HEK293 (cell line): ENCODE data around the gene PCNA.
A peak's percentile ranks its signal among the peaks of the same experiment; 100 is the strongest.

ENCODE experiments used
- CTCF ChIA-PET: fragments of 350-600 bp; formaldehyde crosslinking; extraction: SDS; loops from one replicate; lab custom pipeline; 2021; ENCODE audit warnings: antibody characterized with exemption; lab: Yijun Ruan, JAX
- POLR2A ChIA-PET: fragments of 300-600 bp; formaldehyde crosslinking; extraction: SDS; loops from one replicate; lab custom pipeline; 2020; ENCODE audit warnings: antibody characterized with exemption, inconsistent platforms; lab: Yijun Ruan, JAX
- H3K27ac ChIP-seq: fragments of 200-500 bp; sonication (Bioruptor generic); 2 replicates; pipeline ENCODE4 v1.5.1; 2014; ENCODE audit warnings: low read depth, low read length, control low read depth, inconsistent platforms; ENCODE audit errors: extremely low read depth
- H3K36me3 ChIP-seq, 2 experiments: fragments of 200-500 bp in 1 of 2; sonication (Bioruptor generic) in 1 of 2; 1 replicate in 1 of 2; 2 replicates in 1 of 2; pipeline ENCODE4 v1.5.1; 2014 to 2017; ENCODE audit warnings: inconsistent platforms in 2 of 2, low read length in 2 of 2; ENCODE audit not compliant: control insufficient read depth in 2 of 2, insufficient read depth in 1 of 2
- H3K4me1 ChIP-seq: fragments of 200-500 bp; sonication (Bioruptor generic); 2 replicates; pipeline ENCODE4 v1.5.1; 2014; ENCODE audit warnings: mild to moderate bottlenecking, low read length, inconsistent platforms; ENCODE audit not compliant: control insufficient read depth, insufficient read depth
- H3K4me3 ChIP-seq: 2 replicates; pipeline ENCODE4 v1.5.1; 2011; ENCODE audit warnings: low read depth, mild to moderate bottlenecking, control low read depth, low read length, moderate library complexity
- H3K9me3 ChIP-seq: fragments of 200-500 bp; sonication (Bioruptor generic); 2 replicates; pipeline ENCODE4 v1.5.1; 2014; ENCODE audit warnings: low read depth, low read length, inconsistent platforms; ENCODE audit not compliant: control insufficient read depth, insufficient read depth
- BCL11A ChIP-seq: fragments of 450-650 bp; formaldehyde crosslinking; IDR thresholded peaks from 2 replicates; pipeline ENCODE4 v1.5.1; 2016; ENCODE audit warnings: low read depth, missing biosample characterization, missing genetic modification characterization
- EGR2 ChIP-seq: fragments of 450-650 bp; formaldehyde crosslinking; IDR thresholded peaks from 2 replicates; pipeline ENCODE4 v1.5.1; 2016; ENCODE audit warnings: low read depth, missing biosample characterization, missing genetic modification characterization
- GLI2 ChIP-seq: fragments of 450-650 bp; formaldehyde crosslinking; IDR thresholded peaks from 2 replicates; pipeline ENCODE4; 2017; ENCODE audit warnings: missing biosample characterization, missing genetic modification characterization, low read depth, borderline replicate concordance
- GLI4 ChIP-seq: fragments of 450-650 bp; formaldehyde crosslinking; IDR thresholded peaks from 2 replicates; pipeline ENCODE4 v1.5.1; 2016; ENCODE audit warnings: missing biosample characterization, missing genetic modification characterization
- GLIS2 ChIP-seq: fragments of 450-650 bp; formaldehyde crosslinking; IDR thresholded peaks from 2 replicates; pipeline ENCODE4 v1.5.1; 2016; ENCODE audit warnings: missing biosample characterization, missing genetic modification characterization
- KLF1 ChIP-seq: fragments of 450-650 bp; formaldehyde crosslinking; IDR thresholded peaks from 2 replicates; pipeline ENCODE4 v1.5.1; 2016; ENCODE audit warnings: missing biosample characterization, missing genetic modification characterization
- KLF10 ChIP-seq: fragments of 450-650 bp; IDR thresholded peaks from 2 replicates; pipeline ENCODE4 v1.5.1; 2018; ENCODE audit warnings: missing biosample characterization, mild to moderate bottlenecking, missing genetic modification characterization
- SCRT2 ChIP-seq: fragments of 450-650 bp; formaldehyde crosslinking; IDR thresholded peaks from 2 replicates; pipeline ENCODE4 v1.5.1; 2016; ENCODE audit warnings: missing biosample characterization, missing genetic modification characterization
- SP2 ChIP-seq: fragments of 450-650 bp; formaldehyde crosslinking; IDR thresholded peaks from 2 replicates; pipeline ENCODE4 v1.5.1; 2016; ENCODE audit warnings: missing biosample characterization, missing genetic modification characterization
- SP3 ChIP-seq: fragments of 450-650 bp; formaldehyde crosslinking; IDR thresholded peaks from 2 replicates; pipeline ENCODE4 v1.5.1; 2016; ENCODE audit warnings: missing biosample characterization, missing genetic modification characterization
- ZBTB17 ChIP-seq: fragments of 450-650 bp; formaldehyde crosslinking; IDR thresholded peaks from 2 replicates; pipeline ENCODE4 v1.5.1; 2016; ENCODE audit warnings: missing biosample characterization, missing genetic modification characterization
- ZNF155 ChIP-seq: fragments of 450-650 bp; formaldehyde crosslinking; IDR thresholded peaks from 2 replicates; pipeline ENCODE4 v1.5.1; 2016; ENCODE audit warnings: missing biosample characterization, missing genetic modification characterization
- ZNF23 ChIP-seq: fragments of 450-650 bp; formaldehyde crosslinking; IDR thresholded peaks from 2 replicates; pipeline ENCODE4 v1.5.1; 2016; ENCODE audit warnings: missing biosample characterization, missing genetic modification characterization, borderline replicate concordance
- ZNF274 ChIP-seq, 2 experiments: fragments of 200-500 bp in 1 of 2; fragments of 450-650 bp in 1 of 2; sonication (Bioruptor generic) in 1 of 2; formaldehyde crosslinking in 1 of 2; IDR thresholded peaks; 2 replicates each; pipeline versions ENCODE4 v1.5.1 to v1.6.1; 2014 to 2016; ENCODE audit warnings: borderline replicate concordance in 1 of 2, inconsistent platforms in 1 of 2, low read length in 1 of 2, missing biosample characterization in 1 of 2, missing genetic modification characterization in 1 of 2
- ZNF350 ChIP-seq: fragments of 450-650 bp; formaldehyde crosslinking; IDR thresholded peaks from 2 replicates; pipeline ENCODE4 v1.5.0; 2017; ENCODE audit warnings: missing biosample characterization, mild to moderate bottlenecking, missing genetic modification characterization
- ZNF366 ChIP-seq: fragments of 450-650 bp; formaldehyde crosslinking; conservative IDR thresholded peaks from 2 replicates; pipeline ENCODE4 v1.5.1; 2016; ENCODE audit warnings: missing biosample characterization, missing genetic modification characterization
- ZNF629 ChIP-seq: fragments of 450-650 bp; formaldehyde crosslinking; IDR thresholded peaks from 2 replicates; pipeline ENCODE4 v1.5.1; 2017; ENCODE audit warnings: missing biosample characterization, missing genetic modification characterization
- ZNF660 ChIP-seq: fragments of 450-650 bp; IDR thresholded peaks from 2 replicates; pipeline ENCODE4 v1.5.1; 2018; ENCODE audit warnings: missing biosample characterization, mild to moderate bottlenecking, missing genetic modification characterization
- ZNF785 ChIP-seq: fragments of 450-650 bp; formaldehyde crosslinking; IDR thresholded peaks from 2 replicates; pipeline ENCODE4 v1.5.1; 2016; ENCODE audit warnings: missing biosample characterization, missing genetic modification characterization
- TF ChIP-seq, protein P1 (sequence below): fragments of 450-650 bp; formaldehyde crosslinking; IDR thresholded peaks from 2 replicates; pipeline ENCODE4 v1.5.1; 2016; ENCODE audit warnings: missing biosample characterization, missing genetic modification characterization
- TF ChIP-seq, protein P2 (sequence below): fragments of 450-650 bp; formaldehyde crosslinking; IDR thresholded peaks from 2 replicates; pipeline ENCODE4 v1.5.1; 2016; ENCODE audit warnings: missing biosample characterization, missing genetic modification characterization
- TF ChIP-seq, protein P3 (sequence below): fragments of 450-650 bp; formaldehyde crosslinking; IDR thresholded peaks from 2 replicates; pipeline ENCODE4 v1.5.1; 2016; ENCODE audit warnings: missing biosample characterization, missing genetic modification characterization
- TF ChIP-seq, protein P4 (sequence below): fragments of 450-650 bp; formaldehyde crosslinking; IDR thresholded peaks from 2 replicates; pipeline ENCODE4 v1.5.1; 2016; ENCODE audit warnings: missing biosample characterization, missing genetic modification characterization, low read depth
- TF ChIP-seq, protein P5 (sequence below): fragments of 450-650 bp; formaldehyde crosslinking; IDR thresholded peaks from 2 replicates; pipeline ENCODE4 v1.5.0; 2017; ENCODE audit warnings: missing biosample characterization, missing genetic modification characterization, borderline replicate concordance
- TF ChIP-seq, protein P6 (sequence below): fragments of 450-650 bp; formaldehyde crosslinking; IDR thresholded peaks from 2 replicates; pipeline ENCODE4 v1.5.1; 2016; ENCODE audit warnings: missing biosample characterization, missing genetic modification characterization

The PCNA gene

DNA sequence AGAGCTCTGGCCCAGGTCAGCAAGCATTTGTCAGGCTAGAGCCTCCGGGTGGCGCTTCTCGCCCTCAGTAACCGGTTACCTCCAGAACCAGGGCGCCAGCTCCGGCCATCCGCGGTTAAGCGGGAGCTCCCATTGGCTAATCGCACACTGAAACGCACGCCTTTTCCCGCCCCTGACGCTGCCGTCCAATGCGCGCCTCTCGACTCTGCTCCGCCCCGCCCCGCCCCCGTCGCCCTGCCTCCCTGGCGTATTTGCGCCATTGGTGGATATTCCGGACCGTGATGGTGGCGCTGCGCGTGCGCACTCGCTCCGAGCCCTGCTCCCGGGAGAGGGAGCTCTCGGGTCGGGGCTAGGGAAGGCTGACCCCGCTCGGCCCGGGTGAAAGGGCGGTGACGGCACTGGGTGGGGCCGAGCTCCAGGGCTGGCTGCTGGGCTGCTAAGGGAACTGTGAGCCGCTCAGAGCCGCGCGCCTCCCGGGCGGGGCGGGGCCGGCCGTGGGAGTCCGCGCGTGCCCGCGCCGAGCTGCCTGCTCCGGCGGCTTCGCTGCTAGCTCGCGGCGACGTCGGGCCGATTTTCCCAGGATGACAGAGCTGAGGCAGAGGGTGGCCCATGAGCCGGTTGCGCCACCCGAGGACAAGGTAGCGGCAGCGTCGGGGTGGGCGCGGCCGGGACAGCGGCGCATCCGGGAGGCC, 6.9 kb upstream of the PCNA start, which contains the start of gene CDS2 (continued):
- TF ChIP-seq SCRT2: no peak
- TF ChIP-seq GLIS2 (tag by site-specific recombination): 0 out of 2 replicates have a peak, but pooled peaks have one; percentile 56
- TF ChIP-seq, protein P1, sequence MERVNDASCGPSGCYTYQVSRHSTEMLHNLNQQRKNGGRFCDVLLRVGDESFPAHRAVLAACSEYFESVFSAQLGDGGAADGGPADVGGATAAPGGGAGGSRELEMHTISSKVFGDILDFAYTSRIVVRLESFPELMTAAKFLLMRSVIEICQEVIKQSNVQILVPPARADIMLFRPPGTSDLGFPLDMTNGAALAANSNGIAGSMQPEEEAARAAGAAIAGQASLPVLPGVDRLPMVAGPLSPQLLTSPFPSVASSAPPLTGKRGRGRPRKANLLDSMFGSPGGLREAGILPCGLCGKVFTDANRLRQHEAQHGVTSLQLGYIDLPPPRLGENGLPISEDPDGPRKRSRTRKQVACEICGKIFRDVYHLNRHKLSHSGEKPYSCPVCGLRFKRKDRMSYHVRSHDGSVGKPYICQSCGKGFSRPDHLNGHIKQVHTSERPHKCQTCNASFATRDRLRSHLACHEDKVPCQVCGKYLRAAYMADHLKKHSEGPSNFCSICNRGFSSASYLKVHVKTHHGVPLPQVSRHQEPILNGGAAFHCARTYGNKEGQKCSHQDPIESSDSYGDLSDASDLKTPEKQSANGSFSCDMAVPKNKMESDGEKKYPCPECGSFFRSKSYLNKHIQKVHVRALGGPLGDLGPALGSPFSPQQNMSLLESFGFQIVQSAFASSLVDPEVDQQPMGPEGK: peak; percentile 36; the same call in 1 of the 2 replicates
- TF ChIP-seq, protein P2, sequence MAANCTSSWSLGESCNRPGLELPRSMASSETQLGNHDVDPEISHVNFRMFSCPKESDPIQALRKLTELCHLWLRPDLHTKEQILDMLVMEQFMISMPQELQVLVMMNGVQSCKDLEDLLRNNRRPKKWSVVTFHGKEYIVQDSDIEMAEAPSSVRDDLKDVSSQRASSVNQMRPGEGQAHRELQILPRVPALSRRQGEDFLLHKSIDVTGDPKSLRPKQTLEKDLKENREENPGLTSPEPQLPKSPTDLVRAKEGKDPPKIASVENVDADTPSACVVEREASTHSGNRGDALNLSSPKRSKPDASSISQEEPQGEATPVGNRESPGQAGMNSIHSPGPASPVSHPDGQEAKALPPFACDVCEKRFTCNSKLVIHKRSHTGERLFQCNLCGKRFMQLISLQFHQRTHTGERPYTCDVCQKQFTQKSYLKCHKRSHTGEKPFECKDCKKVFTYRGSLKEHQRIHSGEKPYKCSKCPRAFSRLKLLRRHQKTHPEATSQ (tag by site-specific recombination): no peak
- peak; percentile 79 for TF ChIP-seq ZNF785 (tag by site-specific recombination)
- peak; percentile 94 for TF ChIP-seq KLF10
- peak; percentile 95 for TF ChIP-seq BCL11A (tag by site-specific recombination)
- no peak for TF ChIP-seq GLI2 (tag by site-specific recombination)
- TF ChIP-seq KLF1 (tag by site-specific recombination): peak; percentile 92
- TF ChIP-seq, protein P3, sequence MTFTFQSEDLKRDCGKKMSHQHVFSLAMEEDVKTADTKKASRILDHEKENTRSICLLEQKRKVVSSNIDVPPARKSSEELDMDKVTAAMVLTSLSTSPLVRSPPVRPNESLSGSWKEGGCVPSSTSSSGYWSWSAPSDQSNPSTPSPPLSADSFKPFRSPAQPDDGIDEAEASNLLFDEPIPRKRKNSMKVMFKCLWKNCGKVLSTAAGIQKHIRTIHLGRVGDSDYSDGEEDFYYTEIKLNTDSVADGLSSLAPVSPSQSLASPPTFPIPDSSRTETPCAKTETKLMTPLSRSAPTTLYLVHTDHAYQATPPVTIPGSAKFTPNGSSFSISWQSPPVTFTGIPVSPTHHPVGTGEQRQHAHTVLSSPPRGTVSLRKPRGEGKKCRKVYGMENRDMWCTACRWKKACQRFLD (tag by site-specific recombination): no peak
- TF ChIP-seq, protein P4, sequence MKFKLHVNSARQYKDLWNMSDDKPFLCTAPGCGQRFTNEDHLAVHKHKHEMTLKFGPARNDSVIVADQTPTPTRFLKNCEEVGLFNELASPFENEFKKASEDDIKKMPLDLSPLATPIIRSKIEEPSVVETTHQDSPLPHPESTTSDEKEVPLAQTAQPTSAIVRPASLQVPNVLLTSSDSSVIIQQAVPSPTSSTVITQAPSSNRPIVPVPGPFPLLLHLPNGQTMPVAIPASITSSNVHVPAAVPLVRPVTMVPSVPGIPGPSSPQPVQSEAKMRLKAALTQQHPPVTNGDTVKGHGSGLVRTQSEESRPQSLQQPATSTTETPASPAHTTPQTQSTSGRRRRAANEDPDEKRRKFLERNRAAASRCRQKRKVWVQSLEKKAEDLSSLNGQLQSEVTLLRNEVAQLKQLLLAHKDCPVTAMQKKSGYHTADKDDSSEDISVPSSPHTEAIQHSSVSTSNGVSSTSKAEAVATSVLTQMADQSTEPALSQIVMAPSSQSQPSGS (tag by site-specific recombination): no peak
- peak; percentile 96 for TF ChIP-seq SP3 (tag by site-specific recombination)
- peak; percentile 99 for TF ChIP-seq SP2 (tag by site-specific recombination)

DNA sequence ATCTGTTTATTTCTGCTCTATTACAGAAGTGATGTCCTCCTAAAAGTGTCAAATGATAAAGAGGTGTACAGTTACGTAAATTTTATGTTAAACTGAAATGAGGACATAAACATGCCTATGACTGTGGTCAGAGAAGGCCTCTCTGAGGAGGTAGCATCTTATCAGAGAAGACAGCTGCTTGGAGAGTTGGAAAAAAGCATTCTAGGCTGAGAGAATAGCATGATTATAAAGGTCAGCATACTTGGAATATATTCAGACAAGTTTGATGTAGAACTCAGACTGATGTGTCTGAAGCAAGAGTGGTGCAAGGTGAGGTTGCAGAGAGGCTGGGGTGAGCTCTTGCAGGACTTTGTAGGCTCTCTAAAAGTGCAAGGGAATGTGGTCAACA, 3.1 kb upstream of the PCNA start:
- H3K4me3 ChIP-seq: no peak overlapping the region
- H3K36me3 ChIP-seq: peaks cover 5 to 11% of the 10 kb centered on the region in 2 experiments
- H3K4me1 ChIP-seq: peaks cover 5% of the 10 kb centered on the region
- no peak overlapping the region for H3K27ac ChIP-seq
- POLR2A ChIA-PET: no interaction called here
- H3K9me3 ChIP-seq: no peaks in the 10 kb centered on the region
- CTCF ChIA-PET: interaction anchor here (0.8 to 1.6 kb wide), 3 partner anchors 64 to 100 kb away, joined by 3 to 10 read pairs (median 3); no protein-coding TSS in a partner anchor
- TF ChIP-seq ZNF274 (IDR thresholded peaks at IDR 0.05; ENCODE audit: low read length): no peak
- TF ChIP-seq ZNF274 (tag by site-specific recombination; IDR thresholded peaks at IDR 0.05; ENCODE audit: borderline replicate concordance): no peak
- TF ChIP-seq, protein P5, sequence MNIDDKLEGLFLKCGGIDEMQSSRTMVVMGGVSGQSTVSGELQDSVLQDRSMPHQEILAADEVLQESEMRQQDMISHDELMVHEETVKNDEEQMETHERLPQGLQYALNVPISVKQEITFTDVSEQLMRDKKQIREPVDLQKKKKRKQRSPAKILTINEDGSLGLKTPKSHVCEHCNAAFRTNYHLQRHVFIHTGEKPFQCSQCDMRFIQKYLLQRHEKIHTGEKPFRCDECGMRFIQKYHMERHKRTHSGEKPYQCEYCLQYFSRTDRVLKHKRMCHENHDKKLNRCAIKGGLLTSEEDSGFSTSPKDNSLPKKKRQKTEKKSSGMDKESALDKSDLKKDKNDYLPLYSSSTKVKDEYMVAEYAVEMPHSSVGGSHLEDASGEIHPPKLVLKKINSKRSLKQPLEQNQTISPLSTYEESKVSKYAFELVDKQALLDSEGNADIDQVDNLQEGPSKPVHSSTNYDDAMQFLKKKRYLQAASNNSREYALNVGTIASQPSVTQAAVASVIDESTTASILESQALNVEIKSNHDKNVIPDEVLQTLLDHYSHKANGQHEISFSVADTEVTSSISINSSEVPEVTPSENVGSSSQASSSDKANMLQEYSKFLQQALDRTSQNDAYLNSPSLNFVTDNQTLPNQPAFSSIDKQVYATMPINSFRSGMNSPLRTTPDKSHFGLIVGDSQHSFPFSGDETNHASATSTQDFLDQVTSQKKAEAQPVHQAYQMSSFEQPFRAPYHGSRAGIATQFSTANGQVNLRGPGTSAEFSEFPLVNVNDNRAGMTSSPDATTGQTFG (tag by site-specific recombination): no peak
- TF ChIP-seq ZNF350 (tag by site-specific recombination): no peak
- TF ChIP-seq ZNF366 (tag by site-specific recombination): 0 out of 2 replicates have a peak, but pooled peaks have one; percentile 14
- no peak for TF ChIP-seq ZNF155
- TF ChIP-seq ZNF629 (tag by site-specific recombination): 0 out of 2 replicates have a peak, but pooled peaks have one; percentile 12
- no peak for TF ChIP-seq EGR2
- TF ChIP-seq ZNF660: no peak
- no peak for TF ChIP-seq GLI4
- TF ChIP-seq, protein P6, sequence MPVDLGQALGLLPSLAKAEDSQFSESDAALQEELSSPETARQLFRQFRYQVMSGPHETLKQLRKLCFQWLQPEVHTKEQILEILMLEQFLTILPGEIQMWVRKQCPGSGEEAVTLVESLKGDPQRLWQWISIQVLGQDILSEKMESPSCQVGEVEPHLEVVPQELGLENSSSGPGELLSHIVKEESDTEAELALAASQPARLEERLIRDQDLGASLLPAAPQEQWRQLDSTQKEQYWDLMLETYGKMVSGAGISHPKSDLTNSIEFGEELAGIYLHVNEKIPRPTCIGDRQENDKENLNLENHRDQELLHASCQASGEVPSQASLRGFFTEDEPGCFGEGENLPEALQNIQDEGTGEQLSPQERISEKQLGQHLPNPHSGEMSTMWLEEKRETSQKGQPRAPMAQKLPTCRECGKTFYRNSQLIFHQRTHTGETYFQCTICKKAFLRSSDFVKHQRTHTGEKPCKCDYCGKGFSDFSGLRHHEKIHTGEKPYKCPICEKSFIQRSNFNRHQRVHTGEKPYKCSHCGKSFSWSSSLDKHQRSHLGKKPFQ (tag by site-specific recombination): no peak
- no peak for TF ChIP-seq ZNF23 (tag by site-specific recombination)
- peak; percentile 50; the same call in 1 of the 2 replicates for TF ChIP-seq ZBTB17 (tag by site-specific recombination)
